ENCODE data around the gene ATP8A2. TPM values are rescaled to one million over a fixed set of nuclear protein-coding genes. Genes with fewer than 3 reads are reported as not detected.

Gene ATP8A2
- total and polyA plus RNA-seq, 2 of the 4 experiments (the other 2 are of a cell fraction): 0.02 to 0.18 TPM

DNA sequence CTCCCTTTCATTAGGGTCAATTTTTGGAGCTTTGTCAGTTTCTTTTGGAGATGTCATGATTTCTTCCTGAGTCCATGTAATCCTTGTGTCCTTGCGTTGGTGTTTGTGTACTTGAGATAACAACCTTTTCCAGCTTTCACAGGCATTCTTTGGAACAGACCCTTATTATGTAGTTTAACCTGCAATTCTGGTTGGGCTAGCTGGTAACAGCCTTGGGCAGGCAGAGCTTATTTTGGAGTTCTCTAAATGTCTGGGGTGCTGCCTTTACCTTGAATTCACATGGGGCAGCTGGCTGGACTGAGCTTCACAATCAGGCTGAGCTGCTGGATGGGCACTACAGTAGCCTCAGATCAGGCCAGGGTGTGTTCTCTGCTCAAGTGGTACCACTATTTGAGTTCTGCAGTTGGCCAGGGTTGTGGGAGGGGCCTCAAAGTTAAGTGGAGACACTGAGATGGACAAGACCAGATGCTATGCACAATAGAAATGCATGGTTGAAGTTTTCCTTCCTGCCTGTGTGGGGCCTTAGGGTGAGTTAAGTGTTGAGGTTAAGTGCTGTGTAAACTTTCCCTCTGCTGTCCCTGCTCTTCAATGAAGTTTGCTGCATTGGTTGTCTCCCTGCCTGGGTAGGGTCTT, 277.3 kb downstream of the ATP8A2 start:
- no peak overlapping the region for H2BK120ac ChIP-seq (ENCODE audit: low read depth, low read length)
- no peak overlapping the region for H3K4ac ChIP-seq (ENCODE audit: low read depth, low read length)
- ATAC-seq (ENCODE audit: low read depth) (no peak), DNase-seq (no peak)
- intact Hi-C loops (cut with micrococcal nuclease) (no loop called here), dilution Hi-C loops (cut with HindIII; ENCODE audit: low sequenced_read_pairs, unreplicated experiment) (no loop called here), in situ Hi-C loops (cut with MboI; ENCODE audit: low sequenced_read_pairs) (no loop called here)
- H3K9ac ChIP-seq (ENCODE audit: low read depth, low read length): no peak overlapping the region
- no peaks in the 10 kb centered on the region for H3K27me3 ChIP-seq (ENCODE audit: control insufficient read depth, insufficient read depth, low read length)
- H3K18ac ChIP-seq (ENCODE audit: low read depth, low read length): no peak overlapping the region
- WGBS, 2 experiments (ENCODE audit: extremely low coverage in 2 of 2, insufficient read length in 1 of 2): no CpG with 5 or more reads among the region's 1 CpG
- TF ChIP-seq CEBPB (IDR thresholded peaks at IDR 0.05; ENCODE audit: low read depth, low read length): no peak
- TF ChIP-seq, protein P1, sequence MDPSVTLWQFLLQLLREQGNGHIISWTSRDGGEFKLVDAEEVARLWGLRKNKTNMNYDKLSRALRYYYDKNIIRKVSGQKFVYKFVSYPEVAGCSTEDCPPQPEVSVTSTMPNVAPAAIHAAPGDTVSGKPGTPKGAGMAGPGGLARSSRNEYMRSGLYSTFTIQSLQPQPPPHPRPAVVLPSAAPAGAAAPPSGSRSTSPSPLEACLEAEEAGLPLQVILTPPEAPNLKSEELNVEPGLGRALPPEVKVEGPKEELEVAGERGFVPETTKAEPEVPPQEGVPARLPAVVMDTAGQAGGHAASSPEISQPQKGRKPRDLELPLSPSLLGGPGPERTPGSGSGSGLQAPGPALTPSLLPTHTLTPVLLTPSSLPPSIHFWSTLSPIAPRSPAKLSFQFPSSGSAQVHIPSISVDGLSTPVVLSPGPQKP (IDR thresholded peaks at IDR 0.05; ENCODE audit: borderline replicate concordance, low read depth, low read length): no peak
- no peak for TF ChIP-seq USF2 (IDR thresholded peaks at IDR 0.05; ENCODE audit: low read depth, low read length)
- no peak for TF ChIP-seq POLR2A (IDR thresholded peaks at IDR 0.05; ENCODE audit: low read depth, low read length)
- no peak for TF ChIP-seq CTCF (conservative IDR thresholded peaks at IDR 0.05; ENCODE audit: low read depth, low read length)
- TF ChIP-seq RCOR1 (IDR thresholded peaks at IDR 0.05; ENCODE audit: insufficient replicate concordance, low read length): no peak
- TF ChIP-seq NFE2L2 (IDR thresholded peaks at IDR 0.05; ENCODE audit: low read depth, low read length): no peak
- no peak for TF ChIP-seq CHD1 (IDR thresholded peaks at IDR 0.05; ENCODE audit: low read depth, low read length)
- TF ChIP-seq FOS (IDR thresholded peaks at IDR 0.05; ENCODE audit: low read depth, low read length): no peak
- no peak for TF ChIP-seq SMC3 (IDR thresholded peaks at IDR 0.05; ENCODE audit: low read depth, low read length)
- no peak for TF ChIP-seq MAZ (IDR thresholded peaks at IDR 0.05; ENCODE audit: borderline replicate concordance, low read depth, low read length)
- no peak for TF ChIP-seq RAD21 (IDR thresholded peaks at IDR 0.05; ENCODE audit: low read length)
- TF ChIP-seq MAFK (IDR thresholded peaks at IDR 0.05; ENCODE audit: low read depth, low read length): no peak
- TF ChIP-seq MXI1 (IDR thresholded peaks at IDR 0.05; ENCODE audit: borderline replicate concordance, low read depth, low read length): no peak
- TF ChIP-seq RFX5 (IDR thresholded peaks at IDR 0.05; ENCODE audit: low read depth, low read length): no peak
- no peak for TF ChIP-seq BHLHE40 (IDR thresholded peaks at IDR 0.05; ENCODE audit: low read depth, low read length)
- H4K5ac ChIP-seq (ENCODE audit: low read depth, low read length): no peak overlapping the region
- no peak overlapping the region for H2BK15ac ChIP-seq (ENCODE audit: low read depth, low read length)
- no peak overlapping the region for H2BK20ac ChIP-seq (ENCODE audit: low read depth, low read length)
- H4K8ac ChIP-seq (ENCODE audit: low read depth in 2 of 2, low read length in 2 of 2): no peak overlapping the region
- no TSS peak for BruUV-seq (replicated peaks)
- ChIA-PET POLR2A (ENCODE audit: unreplicated experiment) (no interaction called here), CTCF (interaction anchor here (0.6 kb wide), 1 partner anchor 69 kb away, joined by 3 read pairs; no protein-coding TSS in a partner anchor)
- H3K27ac ChIP-seq (ENCODE audit: insufficient read depth, low read length): no peak overlapping the region
- H3K79me1 ChIP-seq (ENCODE audit: low read depth in 1 of 2, low read length in 2 of 2): no peaks in the 10 kb centered on the region
- H3K36me3 ChIP-seq (ENCODE audit: control insufficient read depth, insufficient read depth, low read length): no peaks in the 10 kb centered on the region
- H2BK5ac ChIP-seq (ENCODE audit: low read depth, low read length, poor library complexity, severe bottlenecking): no peak overlapping the region
- no peaks in the 10 kb centered on the region for H4K20me1 ChIP-seq (ENCODE audit: insufficient read depth, low read length)
- no peak overlapping the region for H2AFZ ChIP-seq (replicated peaks; ENCODE audit: low read length, poor library complexity)
- no peak overlapping the region for H3K4me2 ChIP-seq (ENCODE audit: low read depth, low read length)
- no peak overlapping the region for H2AK5ac ChIP-seq (ENCODE audit: low read depth, low read length)
- H2AK9ac ChIP-seq (replicated peaks; ENCODE audit: low read depth, low read length, poor library complexity): no peak overlapping the region
- no peak overlapping the region for H3K14ac ChIP-seq (replicated peaks; ENCODE audit: low read depth, low read length)
- H3K4me3 ChIP-seq (ENCODE audit: insufficient read depth, low read depth, low read length): no peak overlapping the region
- no peaks in the 10 kb centered on the region; the same call in 1 of the 2 replicates for H3K9me3 ChIP-seq (ENCODE audit: control insufficient read depth, insufficient read depth, low read length)
- H3K56ac ChIP-seq (ENCODE audit: extremely low read depth, insufficient read depth, low read length): no peak overlapping the region
- H3K9me1 ChIP-seq (ENCODE audit: insufficient read depth, low read length): no peaks in the 10 kb centered on the region
- H3K23ac ChIP-seq (ENCODE audit: low read depth, low read length): no peak overlapping the region
- no peak overlapping the region for H4K91ac ChIP-seq (ENCODE audit: insufficient read depth, low read depth, low read length)
- no peaks in the 10 kb centered on the region for H3K4me1 ChIP-seq (ENCODE audit: control insufficient read depth, insufficient read depth, low read length)
